IMR-90 (cell line): ENCODE measurements around the gene KRTAP10-7.

Experiments used
- BHLHE40 ChIP-seq: fragments of 150-350 bp; IDR thresholded peaks from 2 replicates; pipeline ENCODE4 v1.6.1; 2016; ENCODE audit warnings: mild to moderate bottlenecking, low read depth, low read length
- CTCF ChIP-seq: conservative IDR thresholded peaks from 2 replicates; pipeline ENCODE4 v1.5.1; 2012; ENCODE audit warnings: mild to moderate bottlenecking, low read depth, low read length, improper control_type of control experiment
- ELK1 ChIP-seq: fragments of 150-350 bp; IDR thresholded peaks from 2 replicates; pipeline ENCODE4 v1.6.1; 2016; ENCODE audit warnings: low read depth, mild to moderate bottlenecking, low read length, moderate library complexity, borderline replicate concordance
- FOS ChIP-seq: fragments of 150-350 bp; IDR thresholded peaks from 2 replicates; pipeline ENCODE4 v1.6.1; 2016; ENCODE audit warnings: low read depth, low read length
- MXI1 ChIP-seq: IDR thresholded peaks from 2 replicates; pipeline ENCODE4 v1.6.1; 2012; ENCODE audit warnings: low read depth, mild to moderate bottlenecking, low read length, moderate library complexity, borderline replicate concordance
- POLR2A ChIP-seq: IDR thresholded peaks from 2 replicates; pipeline ENCODE4 v1.6.1; 2012; ENCODE audit warnings: mild to moderate bottlenecking, low read depth, low read length

DNA sequence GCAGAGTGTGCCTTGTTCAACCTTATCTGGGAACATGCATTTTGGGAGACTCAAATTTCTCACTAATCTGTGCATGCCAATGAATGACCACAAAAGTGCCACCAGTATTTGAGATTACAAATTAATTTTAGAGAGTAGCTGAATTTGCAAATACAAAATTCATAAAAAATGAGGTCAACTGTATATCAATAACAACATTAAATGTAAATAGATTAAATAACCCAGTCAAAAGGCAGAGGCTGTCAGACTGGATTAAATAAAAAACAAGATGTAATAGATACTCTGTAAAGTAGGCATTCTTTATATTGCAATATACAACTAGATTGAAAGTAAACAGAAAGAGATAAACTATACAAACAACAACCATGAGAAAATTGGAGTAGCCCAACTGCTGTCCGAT lies 36.3 kb upstream of the KRTAP10-7 start:
- no peak for TF ChIP-seq CTCF
- no peak for TF ChIP-seq POLR2A
- TF ChIP-seq FOS, result no peak
- TF ChIP-seq MXI1, result no peak
- no peak for TF ChIP-seq ELK1
- no peak for TF ChIP-seq BHLHE40
